ENCODE measurements around the gene ATP9A.
"Not testable (repeated sequence)": the region's sequence is repeated elsewhere in the genome, so short reads cannot be mapped to it uniquely, and the experiment has no call there.

The ATP9A gene

GRCh38 chr20:51723026-51723425, 45.2 kb downstream of the ATP9A start:
- not testable (repeated sequence) for DNase-seq (ENCODE audit: low spot score)

- not testable (repeated sequence) for DNase-seq (ENCODE audit: low spot score)
Measured at GRCh38 chr20:51722246-51722645, 45.9 kb downstream of the ATP9A start.

DNA sequence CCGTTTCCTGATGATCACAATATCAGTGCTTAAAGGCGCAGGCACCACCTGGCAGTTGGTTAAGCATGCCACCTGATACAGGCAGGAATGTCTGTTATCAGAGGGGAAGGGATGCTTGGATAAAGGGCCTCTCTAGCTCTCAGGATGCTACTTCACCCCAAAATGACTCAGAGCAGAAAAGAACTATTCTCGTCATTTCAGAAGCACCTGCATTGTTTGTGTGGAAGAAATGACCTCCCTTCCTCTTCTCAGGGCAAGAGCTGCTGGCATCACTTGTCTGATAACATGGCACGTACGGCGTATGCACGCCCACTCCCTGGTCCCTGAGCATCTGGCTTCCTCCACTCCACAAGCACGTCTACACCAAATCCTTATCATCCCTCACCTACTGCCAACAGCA, 47.3 kb downstream of the ATP9A start:
- no peak for DNase-seq (ENCODE audit: low spot score)

- DNase-seq (ENCODE audit: low spot score) = no peak
Measured at GRCh38 chr20:51720384-51720783, 47.8 kb downstream of the ATP9A start.

DNA sequence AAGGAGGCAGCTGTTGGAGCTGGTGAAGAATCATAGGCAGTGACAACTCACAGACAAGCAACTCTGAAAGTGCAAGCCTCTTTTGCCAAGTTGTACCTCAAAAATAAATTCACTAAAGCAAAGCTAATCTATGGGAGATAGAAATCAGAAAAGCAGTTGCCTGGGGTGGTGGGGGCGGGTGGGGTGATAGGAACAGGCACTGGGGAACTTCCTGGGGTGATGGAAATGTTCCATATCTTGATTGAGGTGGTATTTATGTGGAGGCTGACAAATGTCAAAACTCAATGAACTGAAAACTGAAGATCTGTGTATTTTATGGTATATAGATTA, 52.4 kb downstream of the ATP9A start:
- no peak for DNase-seq (ENCODE audit: low spot score)

- no peak for DNase-seq (ENCODE audit: low spot score)
Measured at GRCh38 chr20:51715163-51715855, 52.9 kb downstream of the ATP9A start.

DNA sequence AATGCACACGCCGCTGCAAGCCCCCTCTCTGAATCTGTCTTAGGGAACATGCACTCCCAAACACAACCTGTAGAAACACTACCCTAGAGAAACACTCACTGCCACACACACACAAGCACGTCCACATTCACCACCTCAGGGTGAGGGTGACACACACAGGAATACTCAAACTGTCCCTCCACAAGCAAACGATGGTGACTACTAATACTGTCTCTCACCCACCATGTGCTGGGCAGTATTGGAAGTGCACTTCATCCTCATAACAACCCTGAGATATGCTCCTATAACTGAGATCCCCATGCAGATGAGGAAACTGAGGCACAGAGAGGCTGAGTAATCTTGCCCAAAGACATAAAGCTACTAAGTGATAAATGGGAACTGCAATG, 55.0 kb downstream of the ATP9A start:
- DNase-seq (ENCODE audit: low spot score) = no peak

GRCh38 chr20:51712501-51713212, 55.5 kb downstream of the ATP9A start:
- no peak for DNase-seq (ENCODE audit: low spot score)

- no peak for DNase-seq (ENCODE audit: low spot score)
Measured at GRCh38 chr20:51711426-51711825, 56.8 kb downstream of the ATP9A start.

DNA sequence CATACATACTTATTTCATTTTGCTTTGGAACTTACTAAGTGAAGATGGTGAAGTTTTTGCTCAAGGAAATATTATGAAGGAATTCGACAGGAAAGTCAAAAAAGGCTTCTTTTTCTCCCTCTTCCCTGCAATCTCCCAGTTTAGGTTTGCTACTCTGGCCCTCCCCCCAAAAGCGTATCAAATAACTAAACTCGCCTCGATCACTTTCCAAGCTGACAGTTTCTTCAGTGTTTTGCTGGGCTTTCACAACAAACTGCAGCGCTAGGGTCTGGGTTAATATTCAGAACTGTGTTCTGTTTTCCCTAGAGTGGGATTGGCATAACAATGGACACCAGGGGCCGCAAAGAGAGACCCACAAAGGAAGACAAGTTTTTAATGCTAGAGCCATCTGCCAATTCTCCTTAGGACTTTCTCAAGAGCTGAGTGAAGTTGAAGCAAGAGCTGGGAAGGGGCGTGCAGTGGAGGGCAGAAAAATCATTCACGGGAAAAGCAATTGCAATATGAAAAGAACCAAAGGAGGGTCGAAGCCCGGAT, 57.8 kb downstream of the ATP9A start:
- no peak for DNase-seq (ENCODE audit: low spot score)

DNA sequence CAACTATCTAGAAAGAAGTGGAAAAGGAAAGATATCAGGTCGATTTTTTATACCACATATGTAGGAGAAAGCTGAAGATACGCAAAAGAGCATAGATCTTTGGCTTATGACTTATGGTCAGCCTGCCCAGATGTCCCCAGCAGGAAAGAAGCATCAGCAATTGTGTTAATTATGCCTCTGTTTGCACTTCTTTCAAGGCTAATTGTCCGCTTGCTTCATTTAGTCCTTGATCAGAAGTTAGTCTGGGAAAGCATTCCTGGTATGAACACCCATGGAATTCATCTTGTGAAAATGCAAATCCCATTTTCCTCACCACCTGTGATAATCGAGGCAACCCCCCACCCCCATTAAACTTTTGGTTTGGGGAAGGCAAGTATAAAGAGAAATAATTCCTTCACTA, 62.8 kb downstream of the ATP9A start:
- DNase-seq (ENCODE audit: low spot score) = no peak

GRCh38 chr20:51703400-51704287, 64.5 kb downstream of the ATP9A start:
- DNase-seq (ENCODE audit: low spot score) = no peak

DNA sequence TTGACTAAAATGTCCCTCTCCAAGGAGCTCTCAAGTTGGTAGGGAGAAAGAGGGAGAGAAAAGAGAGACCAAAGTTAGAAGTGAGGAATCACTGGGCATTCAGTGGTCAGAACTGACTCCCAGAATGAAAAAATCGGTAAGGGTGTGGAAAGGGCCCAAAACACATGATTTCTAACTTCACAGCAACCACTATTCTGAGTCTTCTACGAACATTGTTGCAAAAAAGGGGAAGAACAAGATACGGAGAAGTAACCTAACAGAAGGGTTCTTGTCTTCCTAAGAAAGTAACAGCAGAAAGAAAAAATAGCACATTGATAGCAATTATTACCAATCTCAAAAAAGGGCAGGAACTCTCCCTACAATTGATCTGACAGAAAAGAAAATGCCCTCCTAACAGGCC, 65.6 kb downstream of the ATP9A start:
- DNase-seq (ENCODE audit: low spot score) = no peak

DNA sequence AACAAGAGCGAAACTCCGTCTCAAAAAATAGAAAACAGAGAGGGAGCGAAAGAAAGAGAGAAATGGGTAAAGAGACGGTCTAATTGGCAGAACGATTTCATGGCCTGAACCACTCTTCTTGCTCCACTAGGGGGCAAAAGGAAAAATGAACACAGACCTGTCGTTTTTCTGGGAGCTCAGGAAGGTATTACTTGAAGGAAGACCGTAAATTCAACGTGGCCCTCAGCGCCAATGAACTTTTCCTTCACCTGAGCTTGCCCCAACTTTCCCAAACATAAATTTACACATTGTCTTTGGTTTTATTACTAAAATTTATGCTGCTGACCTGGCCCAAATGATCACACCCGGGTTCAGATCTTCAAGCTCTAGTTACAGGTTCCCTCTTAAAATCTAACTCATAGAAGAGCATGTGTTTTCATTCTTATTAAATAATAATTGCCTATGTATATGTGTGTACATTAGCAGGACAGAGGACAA, 67.3 kb downstream of the ATP9A start:
- peak; percentile 68 for DNase-seq (ENCODE audit: low spot score)

DNA sequence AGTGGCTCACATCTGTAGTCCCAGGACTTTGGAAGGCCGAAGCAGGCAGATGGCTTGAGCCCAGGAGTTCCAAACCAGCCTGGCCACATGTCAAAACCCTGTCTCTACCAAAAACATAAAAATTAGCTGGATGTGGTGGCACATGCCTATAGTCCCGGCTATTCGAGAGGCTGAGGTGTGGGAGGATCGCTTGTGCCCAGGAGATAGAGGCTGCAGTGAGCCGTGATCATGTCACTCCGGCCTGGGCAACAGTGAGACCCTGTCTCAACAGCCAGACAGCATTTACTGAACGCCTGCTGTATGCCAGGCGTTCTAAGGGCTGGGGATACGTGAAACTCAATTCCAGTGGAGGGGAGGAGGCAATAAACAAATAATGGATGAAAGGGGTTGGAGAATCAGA, 69.9 kb downstream of the ATP9A start:
- no peak for DNase-seq (ENCODE audit: low spot score)

- DNase-seq (ENCODE audit: low spot score) = no peak
Measured at GRCh38 chr20:51697096-51697826, 70.9 kb downstream of the ATP9A start.

DNA sequence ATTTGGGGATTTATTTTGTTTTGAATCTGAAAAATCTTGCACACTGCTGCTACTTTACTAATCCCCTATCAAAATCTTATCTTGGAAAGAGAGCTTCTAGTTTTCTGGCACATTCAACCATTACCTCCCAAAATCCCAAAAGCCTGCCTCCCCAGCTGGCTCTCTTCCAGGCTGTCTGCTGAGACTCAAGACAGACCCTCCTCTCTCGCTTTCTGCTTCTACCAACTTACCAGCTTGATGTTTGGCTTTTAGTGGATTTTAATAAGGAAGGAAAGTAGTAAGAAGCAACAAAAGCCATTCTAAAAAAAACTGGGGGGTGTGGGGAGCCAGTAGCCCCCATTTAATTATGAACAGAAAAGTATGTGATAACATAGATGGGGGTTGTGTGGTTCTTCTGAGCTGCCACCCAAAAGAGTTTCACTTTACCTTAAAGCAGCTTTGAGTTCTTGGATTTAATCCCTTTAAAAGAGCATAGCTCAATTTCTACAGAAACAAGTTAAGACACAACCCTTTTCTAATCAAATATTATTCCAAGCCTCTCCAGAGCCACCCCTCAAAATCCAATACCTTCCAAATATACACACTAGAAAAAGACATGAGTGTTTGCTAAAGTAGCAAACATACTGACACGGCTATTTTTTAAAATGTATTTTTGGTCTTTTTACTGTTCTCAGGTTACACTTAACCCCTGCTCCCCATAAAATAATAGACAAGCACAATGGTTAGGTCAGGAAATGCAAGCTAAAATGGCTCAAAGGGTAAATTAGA, 71.7 kb downstream of the ATP9A start:
- DNase-seq (ENCODE audit: low spot score) = no peak

DNA sequence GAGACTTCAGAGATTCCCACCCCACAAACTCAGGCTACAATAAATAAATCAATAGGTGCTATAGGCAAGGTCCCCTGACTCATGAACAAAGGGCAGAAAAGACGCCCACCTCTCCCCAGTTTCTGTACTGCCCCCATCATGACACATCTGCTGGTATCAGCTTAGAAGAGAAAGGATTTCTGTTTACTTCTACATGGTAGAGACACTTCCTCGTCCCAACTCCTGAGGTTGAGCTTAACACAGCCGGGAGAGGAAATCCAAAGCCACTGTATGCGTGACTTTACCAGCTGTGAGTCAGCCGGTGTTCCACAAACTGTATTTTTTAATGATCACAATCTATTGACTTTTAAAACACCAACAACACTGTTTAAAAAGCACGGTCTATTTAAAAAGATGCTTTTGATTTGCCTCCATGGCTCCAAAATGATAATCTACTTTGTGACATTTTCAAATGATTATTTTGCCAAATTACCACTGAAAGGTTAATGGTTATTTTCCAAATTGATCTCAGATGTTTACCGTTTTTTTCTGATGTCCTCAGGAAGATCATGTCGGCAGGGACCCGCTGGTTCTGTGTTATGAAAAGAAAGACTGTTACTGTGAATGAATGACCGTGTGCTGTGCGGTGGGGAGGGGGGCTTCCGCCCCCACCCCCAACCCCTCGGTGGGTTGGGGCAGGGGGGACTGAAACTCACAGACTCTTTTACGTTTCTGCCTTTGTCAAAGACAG, 72.5 kb downstream of the ATP9A start:
- peak; percentile 36 for DNase-seq (ENCODE audit: low spot score)

DNA sequence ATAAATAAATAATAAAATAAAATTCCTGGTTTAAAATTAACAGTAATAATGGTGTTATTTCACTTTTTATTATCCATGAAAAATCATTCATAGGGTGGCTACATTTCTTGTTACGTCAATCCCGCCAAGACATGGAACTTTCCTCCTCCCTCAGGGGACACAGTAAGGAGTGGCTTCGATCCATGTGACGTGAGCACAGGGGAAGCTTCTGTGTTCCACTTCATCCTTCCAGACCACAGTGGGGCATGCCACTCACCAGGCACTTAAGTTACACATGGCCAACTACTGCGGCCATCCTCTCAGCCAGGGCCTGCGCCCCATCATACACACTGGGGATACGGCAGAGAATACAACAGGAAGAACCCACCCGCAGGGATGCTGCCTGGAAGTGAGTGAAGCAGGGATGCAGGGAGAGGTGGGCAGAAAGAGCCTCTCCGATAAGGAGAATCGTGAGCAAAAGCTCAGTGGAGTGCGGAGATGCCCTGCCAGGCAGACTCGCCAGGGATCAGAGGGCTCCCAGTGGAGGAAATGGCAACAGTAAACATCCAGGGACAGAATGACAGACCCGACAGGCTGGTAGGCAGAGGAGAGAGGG, 75.3 kb downstream of the ATP9A start:
- no peak for DNase-seq (ENCODE audit: low spot score)

DNA sequence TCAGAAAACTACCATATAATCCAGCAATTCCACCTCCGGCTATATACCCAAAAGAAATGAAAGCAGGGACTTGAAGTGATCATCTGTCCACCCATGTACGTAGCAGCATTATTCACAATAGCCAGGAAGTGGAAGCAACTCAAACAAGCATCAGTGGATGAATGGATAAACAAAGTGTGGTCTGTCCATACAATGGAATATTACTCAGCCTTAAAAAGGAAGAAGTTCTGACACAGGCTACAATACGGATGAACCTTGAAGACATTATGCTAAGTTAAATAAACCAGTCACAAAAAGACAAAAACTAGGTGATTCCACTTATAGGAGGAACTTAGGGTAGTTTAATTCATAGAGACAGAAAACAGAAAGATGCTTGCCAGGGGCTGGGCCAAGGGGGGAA, 76.5 kb downstream of the ATP9A start:
- DNase-seq (ENCODE audit: low spot score) = no peak

Measured in iPS-NIHi11 (cell line).